Pulmonary artery endothelial cell (primary cell): Measurements from ENCODE around the gene TUBA4B. TPM values are rescaled to one million over a fixed set of nuclear protein-coding genes. Genes with fewer than 3 reads are reported as not detected.
"Not testable (repeated sequence)": the region's sequence is repeated elsewhere in the genome, so short reads cannot be mapped to it uniquely, and the experiment has no call there.

Source experiments
- DNase-seq: peaks from one replicate; pipeline ENCODE4 v3.0.0-alpha.2; 2011; ENCODE audit warnings: low read depth, low spot score
- total RNA-seq: library from RNA; depleted of rRNA; stranded (reverse); fragments of >200 nt; gene quantifications from 2 replicates; pipeline ENCODE4 v1.2.3, GENCODE V29; 2014

The TUBA4B gene
- total RNA-seq, 1 donor from 2014 or later = not detected

DNA sequence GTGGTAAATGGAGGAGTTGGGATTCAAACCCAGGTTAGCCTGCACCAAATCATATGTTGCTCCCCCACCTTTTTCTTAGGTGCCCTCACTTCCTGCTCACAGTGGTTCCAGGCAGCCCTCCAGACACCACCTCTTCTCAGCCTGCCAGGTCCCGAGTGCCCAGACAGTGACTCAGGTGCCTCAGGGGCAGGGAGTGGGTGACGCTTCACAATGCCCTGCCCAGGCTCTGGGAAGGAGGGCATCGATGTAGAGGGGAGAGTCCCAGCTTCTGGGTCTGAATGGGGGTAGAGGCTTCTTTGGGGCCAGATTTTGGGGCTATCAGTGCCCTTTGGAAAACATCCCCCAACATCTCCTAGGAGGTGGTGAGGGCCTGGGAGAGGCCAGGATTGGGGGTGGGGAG, 20.9 kb downstream of the TUBA4B start:
- no peak for DNase-seq

- DNase-seq = no peak
These were observed 21.4 kb downstream of the TUBA4B start for GRCh38 chr2:219274361-219274921.

DNA sequence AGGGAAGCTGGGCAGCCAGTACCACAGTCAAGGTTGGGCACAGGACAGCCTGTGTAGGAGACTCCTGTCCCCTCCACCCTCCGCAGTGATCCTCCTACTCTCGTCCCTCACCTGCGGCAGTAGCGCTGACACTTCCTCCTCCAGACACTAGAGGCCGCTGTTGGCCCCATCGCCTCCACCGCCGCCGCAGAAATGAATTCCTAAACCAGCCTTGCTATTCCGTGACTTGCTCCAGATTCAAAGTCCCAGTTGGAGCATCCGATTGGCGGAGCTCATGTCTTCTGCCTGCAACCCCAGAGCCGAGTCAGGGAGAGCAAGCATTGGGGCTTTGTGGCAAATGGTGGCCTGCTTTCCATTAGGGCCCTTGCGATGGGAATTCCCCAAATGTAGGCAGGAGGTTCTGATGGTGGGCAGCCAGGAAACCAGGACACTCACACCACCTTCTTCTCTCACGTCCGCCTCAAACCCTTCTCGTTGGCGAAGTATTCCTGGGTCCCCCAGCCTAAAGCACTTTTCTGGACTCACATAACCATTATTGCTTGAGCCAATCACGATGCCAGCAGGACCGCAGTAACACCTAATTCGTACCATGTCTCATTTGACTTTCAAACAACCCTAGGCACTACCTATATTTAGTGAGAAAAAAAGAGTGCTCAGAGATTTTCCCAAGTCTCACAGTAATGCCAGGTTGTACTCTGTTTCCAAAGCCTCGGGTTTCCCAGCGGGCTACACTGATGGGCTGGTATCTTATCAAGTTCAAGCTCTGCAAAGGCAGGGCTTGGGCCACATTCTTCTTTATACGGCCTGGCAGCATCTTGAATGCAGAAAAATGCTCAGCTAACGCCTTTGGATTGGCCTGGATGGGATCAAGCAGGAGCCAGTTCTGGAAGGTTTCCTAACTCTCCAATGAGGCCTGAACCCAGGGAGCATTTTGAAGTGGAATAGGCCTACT, 24.9 kb downstream of the TUBA4B start:
- no peak for DNase-seq

DNA sequence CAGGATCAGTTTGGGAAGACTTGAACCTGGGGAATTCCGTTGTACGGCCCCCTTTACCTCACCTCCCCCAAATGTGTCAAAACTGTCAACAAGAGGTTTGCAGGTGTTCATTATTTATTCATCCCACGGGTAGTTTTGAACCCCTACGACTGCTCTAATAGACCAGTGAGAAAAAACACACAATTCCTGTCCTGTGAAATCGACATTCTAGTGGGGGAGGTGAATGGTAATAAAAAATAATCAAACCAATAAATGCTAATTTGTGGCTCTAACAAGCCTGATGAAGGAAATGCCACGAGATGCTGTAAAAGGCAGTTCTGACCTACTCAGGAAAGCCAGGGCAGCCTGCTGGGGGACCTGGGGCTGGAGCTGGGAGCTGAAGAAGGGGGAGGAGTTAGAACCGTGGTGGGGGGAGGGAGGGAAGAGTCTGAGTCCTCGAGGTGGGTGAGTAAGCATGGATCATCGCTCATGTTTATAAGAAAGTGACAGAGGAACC, 25.7 kb downstream of the TUBA4B start:
- no peak for DNase-seq

DNA sequence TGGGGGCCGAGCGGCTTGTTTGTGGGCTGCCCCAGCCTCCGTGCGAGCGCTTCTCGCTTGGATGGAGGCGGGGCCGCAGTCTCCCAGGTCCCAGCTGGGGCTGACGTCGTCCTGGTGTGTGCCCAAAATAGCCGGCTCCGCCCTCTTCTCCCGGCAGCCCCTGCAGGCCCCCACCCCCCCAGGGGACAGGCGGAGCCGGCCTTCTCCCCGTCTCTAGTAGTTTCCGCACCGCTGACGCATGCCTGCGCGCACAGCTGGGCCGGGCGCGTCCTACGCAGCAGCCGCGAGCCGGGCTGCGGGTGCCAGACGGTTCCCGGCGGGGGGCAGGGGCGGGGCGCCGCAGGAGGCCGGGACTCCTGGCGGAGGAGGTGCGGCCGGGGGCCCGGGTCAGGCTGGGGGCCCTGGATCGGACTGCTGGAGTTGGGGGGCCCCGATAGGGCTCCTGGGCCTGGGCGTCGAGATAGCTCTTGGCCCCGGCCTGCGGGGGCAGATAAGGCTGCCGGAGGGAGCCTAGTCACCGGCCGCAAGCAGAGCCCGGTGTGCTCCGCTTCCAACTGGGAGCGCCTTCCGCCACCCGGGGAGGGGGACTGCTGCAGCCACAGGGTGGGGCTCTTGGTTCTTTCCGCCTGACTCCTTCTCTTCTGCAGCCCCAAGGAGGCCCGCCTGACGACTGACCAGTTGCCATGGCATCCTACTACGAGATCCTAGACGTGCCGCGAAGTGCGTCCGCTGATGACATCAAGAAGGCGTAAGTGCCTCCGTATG, 26.3 kb downstream of the TUBA4B start, which contains the start of gene DNAJB2:
Gene DNAJB2 (plus strand): TSS at position 216 of the 765 bp plus-strand sequence. CDS start 468 bp downstream, at position 684.
- peak; percentile 93 for DNase-seq

- no peak for DNase-seq
These were observed 27.0 kb downstream of the TUBA4B start for GRCh38 chr2:219279916-219280516.

GRCh38 chr2:219280651-219281050, 27.6 kb downstream of the TUBA4B start:
- no peak for DNase-seq

DNA sequence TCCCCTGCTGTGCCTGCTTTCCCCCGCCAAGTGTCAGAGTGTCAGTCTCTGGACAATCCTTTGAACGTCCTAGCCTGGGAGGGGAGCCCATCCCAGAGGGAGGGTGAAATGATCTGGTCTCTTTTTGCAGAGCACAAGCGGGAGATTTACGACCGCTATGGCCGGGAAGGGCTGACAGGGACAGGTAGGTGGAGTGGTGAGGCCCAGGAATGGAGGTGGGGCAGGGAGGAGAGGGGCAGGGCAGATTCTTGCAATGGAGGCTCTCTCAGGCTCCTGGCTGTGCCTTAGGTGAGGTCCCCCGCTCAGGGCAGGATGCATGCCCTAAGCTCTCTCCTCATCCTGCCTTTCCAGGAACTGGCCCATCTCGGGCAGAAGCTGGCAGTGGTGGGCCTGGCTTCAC, 28.5 kb downstream of the TUBA4B start:
- no peak for DNase-seq

GRCh38 chr2:219282375-219282774, 29.3 kb downstream of the TUBA4B start:
- no peak for DNase-seq

DNA sequence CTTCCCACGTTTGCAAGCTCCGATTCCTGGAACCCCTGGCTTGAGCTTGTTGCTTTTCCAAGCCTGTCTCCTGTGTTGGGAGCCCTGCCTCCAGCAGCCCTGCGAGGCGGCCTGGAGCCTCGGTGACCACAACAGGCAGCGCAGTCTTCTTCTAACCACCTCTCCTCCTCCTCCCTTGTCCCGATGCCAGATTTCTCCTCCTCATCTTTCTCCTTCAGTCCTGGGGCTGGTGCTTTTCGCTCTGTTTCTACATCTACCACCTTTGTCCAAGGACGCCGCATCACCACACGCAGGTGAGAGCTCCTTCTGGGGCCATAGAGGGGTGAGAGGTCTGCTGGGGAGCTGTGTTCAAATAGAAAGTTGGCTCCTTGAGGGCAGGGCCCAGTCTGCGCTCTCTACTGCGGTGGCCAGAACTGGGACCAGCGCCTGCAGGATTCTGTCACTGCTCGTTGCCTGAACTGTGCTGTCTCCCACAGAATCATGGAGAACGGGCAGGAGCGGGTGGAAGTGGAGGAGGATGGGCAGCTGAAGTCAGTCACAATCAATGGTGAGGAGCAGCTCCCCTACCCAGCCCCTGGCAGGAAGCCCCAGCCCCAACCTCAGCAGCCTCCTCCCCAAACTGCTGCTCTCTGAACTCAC, 30.0 kb downstream of the TUBA4B start:
- DNase-seq = no peak

- no peak for DNase-seq
These were observed 31.7 kb downstream of the TUBA4B start for GRCh38 chr2:219284501-219285372.

DNA sequence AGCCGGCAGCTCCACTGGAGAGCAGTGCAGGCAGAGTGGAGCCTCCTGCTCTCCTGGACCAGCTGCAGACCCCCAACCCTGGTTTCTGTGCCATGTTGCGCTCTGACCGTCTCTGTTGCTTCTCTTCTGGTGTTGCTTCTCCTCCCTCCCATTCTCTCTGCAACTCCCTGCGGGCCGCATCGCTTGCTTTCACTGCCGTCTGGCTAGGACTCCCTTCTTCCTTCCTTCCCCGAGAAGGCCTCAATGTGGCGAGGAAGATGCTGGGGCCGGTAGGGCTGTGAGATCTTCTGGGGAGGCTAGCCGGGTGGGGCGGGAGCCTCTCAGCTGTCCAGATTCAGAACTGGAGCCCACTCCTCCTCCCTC, 32.3 kb downstream of the TUBA4B start:
- no peak for DNase-seq

DNA sequence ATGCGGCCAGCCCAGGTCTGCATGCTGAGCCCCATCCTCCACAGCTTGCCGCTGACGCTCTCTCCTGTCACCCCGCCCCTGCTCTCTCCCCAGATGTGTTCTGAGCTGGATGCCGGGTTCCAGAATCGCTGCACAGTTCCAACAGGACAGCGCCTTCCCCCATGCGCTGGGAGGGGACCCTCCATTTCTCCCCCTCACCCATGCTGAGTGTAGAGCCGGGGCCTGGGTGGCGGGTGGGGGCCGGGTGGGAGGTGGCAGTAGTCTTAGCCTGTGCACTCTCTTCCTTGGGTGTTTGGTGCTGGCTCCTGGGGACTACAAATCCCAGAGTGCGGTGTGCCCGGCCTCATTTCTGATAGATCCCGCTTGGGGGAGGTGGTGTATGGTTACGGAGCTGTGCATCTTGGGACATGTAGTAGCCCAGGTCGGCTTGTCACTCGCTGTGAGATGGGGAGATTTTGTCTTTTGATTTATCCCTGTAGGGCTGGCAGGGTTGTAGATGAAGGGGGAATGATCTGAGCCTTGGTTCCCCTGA, 32.9 kb downstream of the TUBA4B start:
- no peak for DNase-seq

DNA sequence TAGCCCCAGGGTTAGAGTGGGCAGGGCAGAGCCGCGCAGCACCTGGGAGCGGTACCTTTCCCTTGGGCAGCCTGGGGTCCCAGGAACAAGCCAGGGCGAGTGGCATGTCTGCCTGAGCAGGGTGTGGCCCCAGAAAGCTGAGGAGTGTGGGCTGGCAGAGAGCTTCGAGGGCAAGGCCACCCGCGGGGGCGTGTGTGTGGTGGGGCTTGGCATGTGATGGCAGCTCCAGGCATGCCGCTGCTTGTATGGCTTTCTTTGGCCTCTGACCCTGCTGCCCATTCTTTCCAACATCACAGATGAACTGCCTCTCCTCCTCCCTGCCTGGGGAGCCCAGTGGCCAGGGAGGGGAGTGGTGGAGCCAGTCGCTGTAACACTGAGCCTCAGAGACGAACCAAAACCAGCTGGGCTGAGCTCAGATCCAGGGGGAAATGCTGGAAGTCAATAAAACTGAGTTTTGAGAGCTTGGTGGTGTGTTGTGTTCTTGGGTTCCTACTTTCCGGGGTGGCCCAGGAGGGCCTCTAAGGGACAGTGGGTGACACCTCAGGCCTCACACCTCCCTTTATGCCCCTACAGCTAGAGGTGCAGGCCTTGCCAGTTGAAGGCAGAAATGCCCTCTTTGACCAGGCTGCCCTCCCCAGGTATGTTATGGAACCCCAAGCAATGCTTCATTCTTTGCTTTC, 33.5 kb downstream of the TUBA4B start:
- no peak for DNase-seq

- DNase-seq = not testable (repeated sequence)
These were observed 34.0 kb downstream of the TUBA4B start for GRCh38 chr2:219287116-219287440.

GRCh38 chr2:219287580-219288265, 34.7 kb downstream of the TUBA4B start:
- no peak for DNase-seq

DNA sequence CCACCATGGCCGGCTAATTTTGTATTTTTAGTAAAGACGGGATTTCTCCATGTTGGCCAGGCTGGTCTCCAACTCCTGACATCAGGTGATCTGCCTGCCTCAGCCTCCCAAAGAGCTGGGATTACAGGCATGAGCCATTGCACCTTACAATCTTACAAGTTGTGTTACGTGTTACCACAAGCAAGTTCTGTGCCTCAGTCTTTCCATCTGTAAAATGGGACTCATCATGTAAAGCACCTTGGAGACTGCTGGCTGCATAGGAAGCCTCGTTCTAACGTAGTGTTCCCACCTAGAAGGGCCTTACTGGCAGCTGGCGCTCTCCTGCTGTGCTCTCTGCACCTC, 36.1 kb downstream of the TUBA4B start:
- no peak for DNase-seq

DNA sequence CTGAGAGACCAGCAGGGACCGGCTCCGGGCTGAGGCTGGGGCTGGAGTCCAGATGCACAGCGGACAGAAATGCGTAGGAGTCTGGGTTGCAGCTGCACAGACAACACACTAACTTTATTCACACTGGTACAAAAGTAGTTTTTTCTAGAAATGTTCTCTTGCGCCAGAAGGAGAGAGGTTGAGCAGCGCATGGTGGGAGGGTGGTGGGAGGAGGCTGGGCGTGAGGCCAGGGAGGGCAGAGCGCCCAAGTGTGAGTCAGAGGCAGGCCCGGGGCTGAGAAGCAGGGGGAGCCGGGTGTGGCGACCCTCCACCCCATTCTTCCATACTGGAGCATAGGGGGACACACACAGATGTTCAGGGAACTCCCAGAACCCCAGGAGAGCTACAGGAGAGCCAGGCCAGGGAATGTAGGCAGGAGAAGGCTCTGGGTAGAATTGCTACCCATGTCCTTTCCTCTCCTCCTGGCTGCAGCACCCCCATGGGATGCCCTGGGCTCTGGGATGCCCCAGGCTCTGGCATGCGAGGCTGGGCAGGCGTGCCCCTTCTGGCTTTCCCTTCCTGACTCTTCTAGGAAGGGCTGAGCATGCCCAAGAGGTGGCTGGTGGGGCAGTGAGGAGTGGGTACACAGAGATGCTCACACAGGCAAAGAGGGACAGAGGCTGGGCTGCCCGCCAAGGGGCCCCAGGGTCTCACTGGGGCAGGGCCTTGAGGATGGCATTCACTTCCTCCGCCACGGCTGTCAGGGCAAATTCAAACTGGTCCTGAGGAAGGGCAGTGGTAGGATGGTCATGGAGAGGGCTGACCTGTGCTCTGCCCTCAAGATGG, 36.7 kb downstream of the TUBA4B start:
- no peak for DNase-seq
